ENCODE measurements around the gene PON2. TPM values are rescaled to one million over a fixed set of nuclear protein-coding genes. Genes with fewer than 3 reads are reported as not detected.
A peak's percentile ranks its signal among the peaks of the same experiment; 100 is the strongest.

PON2 gene
- total RNA-seq, 1 experiment from 2014 or later = 44.0 TPM

DNA sequence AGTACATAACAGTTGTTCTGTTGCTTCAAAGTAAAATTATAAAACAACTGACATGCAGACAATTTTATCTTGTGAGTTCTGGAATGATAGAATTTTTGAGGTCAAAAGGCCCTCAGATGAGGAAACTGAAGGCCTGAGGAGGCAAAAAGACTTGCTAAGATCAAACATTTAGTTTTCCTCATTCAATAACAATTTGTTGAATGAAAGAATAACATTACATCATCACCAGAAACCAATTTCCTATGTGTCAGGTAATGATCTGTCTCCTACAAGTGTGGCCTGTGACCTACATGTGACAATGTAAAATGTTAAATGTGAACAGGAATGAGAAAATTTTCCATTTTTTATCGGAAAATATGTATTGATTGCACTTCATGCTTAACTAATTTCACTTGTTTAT lies 34.4 kb upstream of the PON2 start:
- ChIA-PET POLR2A (no interaction called here), CTCF (no interaction called here), RAD21 (ENCODE audit: low non-redundant PET in 1 of 2, low total read pairs in 2 of 2, uncharacterized antibody in 2 of 2, unreplicated experiment in 2 of 2) (no interaction called here)
- no peak for ATAC-seq
- H3K79me2 ChIP-seq (ENCODE audit: insufficient read depth, low read length) = no peaks in the 10 kb centered on the region
- no peaks in the 10 kb centered on the region for H3K9me2 ChIP-seq (ENCODE audit: insufficient read depth)
- H4K20me1 ChIP-seq (ENCODE audit: insufficient read depth) = no peaks in the 10 kb centered on the region
- no peak overlapping the region for H3K27ac ChIP-seq (ENCODE audit: low read depth, low read length)
- no TSS peak for BruUV-seq (replicated peaks)
- intact Hi-C loops (cut with micrococcal nuclease) = no loop called here
- peaks cover 12% of the 10 kb centered on the region in 2 experiments; a peak in 3 of 4 replicates for H3K4me1 ChIP-seq (ENCODE audit: control insufficient read depth in 1 of 2, insufficient read depth in 2 of 2, low read length in 2 of 2)
- H3K27me3 ChIP-seq (ENCODE audit: insufficient read depth, low read length) = no peaks in the 10 kb centered on the region
- H3K9me3 ChIP-seq (ENCODE audit: control insufficient read depth in 1 of 2, insufficient read depth in 1 of 2, low read depth in 1 of 2, low read length in 2 of 2) = no peaks in the 10 kb centered on the region
- peak overlapping the region; percentile 23 for H2AFZ ChIP-seq (ENCODE audit: low read depth, low read length, poor library complexity, severe bottlenecking)
- no peak for DNase-seq (ENCODE audit: low read depth, low spot score)
- no peak overlapping the region for H3K4me3 ChIP-seq (replicated peaks in 1 of 2; ENCODE audit: low read depth in 1 of 2, low read length in 2 of 2)
- H3K4me2 ChIP-seq (ENCODE audit: low read length) = no peak overlapping the region
- no peak overlapping the region for H3K9ac ChIP-seq (ENCODE audit: low read length)
- H3K36me3 ChIP-seq (ENCODE audit: control insufficient read depth in 1 of 2, insufficient read depth in 2 of 2, low read length in 2 of 2) = no peaks in the 10 kb centered on the region
- TF ChIP-seq EZH2 (IDR thresholded peaks at IDR 0.05) (no peak), ZFX (IDR thresholded peaks at IDR 0.05) (no peak), SP1 (IDR thresholded peaks at IDR 0.05; ENCODE audit: low read depth) (no peak), JUND (IDR thresholded peaks at IDR 0.05) (no peak), CBX3 (IDR thresholded peaks at IDR 0.05; ENCODE audit: low read depth) (no peak), ELF1 (IDR thresholded peaks at IDR 0.05; ENCODE audit: borderline replicate concordance, low read depth) (no peak), EGR1 (IDR thresholded peaks at IDR 0.05; ENCODE audit: low read depth) (no peak), CEBPB (IDR thresholded peaks at IDR 0.05; ENCODE audit: low read depth) (no peak), ZNF274 (IDR thresholded peaks at IDR 0.05; ENCODE audit: low read depth, low read length) (no peak), FOSL1 (IDR thresholded peaks at IDR 0.05; ENCODE audit: low read depth) (no peak), EZH2phosphoT487 (IDR thresholded peaks at IDR 0.05; ENCODE audit: borderline replicate concordance) (no peak), SIN3A (IDR thresholded peaks at IDR 0.05; ENCODE audit: low read depth) (no peak), RAD21 (IDR thresholded peaks at IDR 0.05; ENCODE audit: low read depth) (no peak), POLR2A (IDR thresholded peaks at IDR 0.05; ENCODE audit: borderline replicate concordance, extremely low read depth, insufficient read depth, insufficient read length) (no peak)
- TF ChIP-seq, protein P1, sequence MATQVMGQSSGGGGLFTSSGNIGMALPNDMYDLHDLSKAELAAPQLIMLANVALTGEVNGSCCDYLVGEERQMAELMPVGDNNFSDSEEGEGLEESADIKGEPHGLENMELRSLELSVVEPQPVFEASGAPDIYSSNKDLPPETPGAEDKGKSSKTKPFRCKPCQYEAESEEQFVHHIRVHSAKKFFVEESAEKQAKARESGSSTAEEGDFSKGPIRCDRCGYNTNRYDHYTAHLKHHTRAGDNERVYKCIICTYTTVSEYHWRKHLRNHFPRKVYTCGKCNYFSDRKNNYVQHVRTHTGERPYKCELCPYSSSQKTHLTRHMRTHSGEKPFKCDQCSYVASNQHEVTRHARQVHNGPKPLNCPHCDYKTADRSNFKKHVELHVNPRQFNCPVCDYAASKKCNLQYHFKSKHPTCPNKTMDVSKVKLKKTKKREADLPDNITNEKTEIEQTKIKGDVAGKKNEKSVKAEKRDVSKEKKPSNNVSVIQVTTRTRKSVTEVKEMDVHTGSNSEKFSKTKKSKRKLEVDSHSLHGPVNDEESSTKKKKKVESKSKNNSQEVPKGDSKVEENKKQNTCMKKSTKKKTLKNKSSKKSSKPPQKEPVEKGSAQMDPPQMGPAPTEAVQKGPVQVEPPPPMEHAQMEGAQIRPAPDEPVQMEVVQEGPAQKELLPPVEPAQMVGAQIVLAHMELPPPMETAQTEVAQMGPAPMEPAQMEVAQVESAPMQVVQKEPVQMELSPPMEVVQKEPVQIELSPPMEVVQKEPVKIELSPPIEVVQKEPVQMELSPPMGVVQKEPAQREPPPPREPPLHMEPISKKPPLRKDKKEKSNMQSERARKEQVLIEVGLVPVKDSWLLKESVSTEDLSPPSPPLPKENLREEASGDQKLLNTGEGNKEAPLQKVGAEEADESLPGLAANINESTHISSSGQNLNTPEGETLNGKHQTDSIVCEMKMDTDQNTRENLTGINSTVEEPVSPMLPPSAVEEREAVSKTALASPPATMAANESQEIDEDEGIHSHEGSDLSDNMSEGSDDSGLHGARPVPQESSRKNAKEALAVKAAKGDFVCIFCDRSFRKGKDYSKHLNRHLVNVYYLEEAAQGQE (IDR thresholded peaks at IDR 0.05; ENCODE audit: low read depth) = no peak
- TF ChIP-seq, protein P2, sequence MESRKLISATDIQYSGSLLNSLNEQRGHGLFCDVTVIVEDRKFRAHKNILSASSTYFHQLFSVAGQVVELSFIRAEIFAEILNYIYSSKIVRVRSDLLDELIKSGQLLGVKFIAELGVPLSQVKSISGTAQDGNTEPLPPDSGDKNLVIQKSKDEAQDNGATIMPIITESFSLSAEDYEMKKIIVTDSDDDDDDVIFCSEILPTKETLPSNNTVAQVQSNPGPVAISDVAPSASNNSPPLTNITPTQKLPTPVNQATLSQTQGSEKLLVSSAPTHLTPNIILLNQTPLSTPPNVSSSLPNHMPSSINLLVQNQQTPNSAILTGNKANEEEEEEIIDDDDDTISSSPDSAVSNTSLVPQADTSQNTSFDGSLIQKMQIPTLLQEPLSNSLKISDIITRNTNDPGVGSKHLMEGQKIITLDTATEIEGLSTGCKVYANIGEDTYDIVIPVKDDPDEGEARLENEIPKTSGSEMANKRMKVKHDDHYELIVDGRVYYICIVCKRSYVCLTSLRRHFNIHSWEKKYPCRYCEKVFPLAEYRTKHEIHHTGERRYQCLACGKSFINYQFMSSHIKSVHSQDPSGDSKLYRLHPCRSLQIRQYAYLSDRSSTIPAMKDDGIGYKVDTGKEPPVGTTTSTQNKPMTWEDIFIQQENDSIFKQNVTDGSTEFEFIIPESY (IDR thresholded peaks at IDR 0.05; ENCODE audit: extremely low read depth, insufficient replicate concordance, low read length) = no peak
- TF ChIP-seq, protein P3, sequence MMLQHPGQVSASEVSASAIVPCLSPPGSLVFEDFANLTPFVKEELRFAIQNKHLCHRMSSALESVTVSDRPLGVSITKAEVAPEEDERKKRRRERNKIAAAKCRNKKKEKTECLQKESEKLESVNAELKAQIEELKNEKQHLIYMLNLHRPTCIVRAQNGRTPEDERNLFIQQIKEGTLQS (IDR thresholded peaks at IDR 0.05) = no peak
- TF ChIP-seq, protein P4, sequence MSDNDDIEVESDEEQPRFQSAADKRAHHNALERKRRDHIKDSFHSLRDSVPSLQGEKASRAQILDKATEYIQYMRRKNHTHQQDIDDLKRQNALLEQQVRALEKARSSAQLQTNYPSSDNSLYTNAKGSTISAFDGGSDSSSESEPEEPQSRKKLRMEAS (IDR thresholded peaks at IDR 0.05) = no peak
- TF ChIP-seq, protein P5, sequence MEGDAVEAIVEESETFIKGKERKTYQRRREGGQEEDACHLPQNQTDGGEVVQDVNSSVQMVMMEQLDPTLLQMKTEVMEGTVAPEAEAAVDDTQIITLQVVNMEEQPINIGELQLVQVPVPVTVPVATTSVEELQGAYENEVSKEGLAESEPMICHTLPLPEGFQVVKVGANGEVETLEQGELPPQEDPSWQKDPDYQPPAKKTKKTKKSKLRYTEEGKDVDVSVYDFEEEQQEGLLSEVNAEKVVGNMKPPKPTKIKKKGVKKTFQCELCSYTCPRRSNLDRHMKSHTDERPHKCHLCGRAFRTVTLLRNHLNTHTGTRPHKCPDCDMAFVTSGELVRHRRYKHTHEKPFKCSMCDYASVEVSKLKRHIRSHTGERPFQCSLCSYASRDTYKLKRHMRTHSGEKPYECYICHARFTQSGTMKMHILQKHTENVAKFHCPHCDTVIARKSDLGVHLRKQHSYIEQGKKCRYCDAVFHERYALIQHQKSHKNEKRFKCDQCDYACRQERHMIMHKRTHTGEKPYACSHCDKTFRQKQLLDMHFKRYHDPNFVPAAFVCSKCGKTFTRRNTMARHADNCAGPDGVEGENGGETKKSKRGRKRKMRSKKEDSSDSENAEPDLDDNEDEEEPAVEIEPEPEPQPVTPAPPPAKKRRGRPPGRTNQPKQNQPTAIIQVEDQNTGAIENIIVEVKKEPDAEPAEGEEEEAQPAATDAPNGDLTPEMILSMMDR (IDR thresholded peaks at IDR 0.05 in 2 of 3, conservative IDR thresholded peaks at IDR 0.05 in 1 of 3; ENCODE audit: borderline replicate concordance in 1 of 3, insufficient read depth in 1 of 3, low read depth in 2 of 3, low read length in 2 of 3) = no peak

Measured in HCT116 (cell line).